Stimulated activated CD8-positive, alpha-beta memory T cell treated with anti-CD3 and anti-CD28 coated beads, Interleukin-12 subunit alpha, Interleukin-12 subunit beta, amount 100 ng/mL, for 1 hour (primary cell): ENCODE measurements around the gene RAMP3.
"Not testable (repeated sequence)": the region's sequence is repeated elsewhere in the genome, so short reads cannot be mapped to it uniquely, and the experiment has no call there.

Experiments used
- DNase-seq: peaks from one replicate; pipeline ENCODE4 v3.0.0-alpha.2; 2020; ENCODE audit warnings: low read depth

The RAMP3 gene

GRCh38 chr7:45157653-45158401 is at the start of gene RAMP3:
Gene RAMP3, plus strand, starts transcription at chr7:45157791. Its CDS starts 38 bp downstream, at chr7:45157829.
- DNase-seq = no peak

- DNase-seq = no peak
These were observed 48.7 kb upstream of the RAMP3 start for GRCh38 chr7:45108863-45109262.

- peak; percentile 88 for DNase-seq
These were observed 46.0 kb upstream of the RAMP3 start, which contains the start of gene TBRG4 for GRCh38 chr7:45111298-45112223. Gene TBRG4, minus strand, starts transcription at chr7:45111697. Its CDS starts 2,460 bp downstream, at chr7:45109237.

- DNase-seq = no peak
These were observed 44.9 kb upstream of the RAMP3 start for GRCh38 chr7:45112648-45113047.

- not testable (repeated sequence) for DNase-seq
These were observed 43.3 kb upstream of the RAMP3 start for GRCh38 chr7:45114257-45114656.

- no peak for DNase-seq
These were observed 42.7 kb upstream of the RAMP3 start for GRCh38 chr7:45114926-45115325.

GRCh38 chr7:45116048-45116447 is 41.5 kb upstream of the RAMP3 start:
- no peak for DNase-seq

- no peak for DNase-seq
These were observed 40.0 kb upstream of the RAMP3 start for GRCh38 chr7:45117582-45117981.

GRCh38 chr7:45118292-45118691 is 39.3 kb upstream of the RAMP3 start:
- no peak for DNase-seq

- no peak for DNase-seq
These were observed 38.7 kb upstream of the RAMP3 start for GRCh38 chr7:45118889-45119331.

GRCh38 chr7:45119550-45119949 is 38.0 kb upstream of the RAMP3 start:
- DNase-seq = no peak

- DNase-seq = no peak
These were observed 34.4 kb upstream of the RAMP3 start for GRCh38 chr7:45122975-45123860.

- DNase-seq = no peak
These were observed 33.5 kb upstream of the RAMP3 start for GRCh38 chr7:45123913-45124710.

- no peak for DNase-seq
These were observed 32.2 kb upstream of the RAMP3 start for GRCh38 chr7:45125193-45125904.

GRCh38 chr7:45126201-45126600 is 31.4 kb upstream of the RAMP3 start:
- no peak for DNase-seq

GRCh38 chr7:45126920-45127319 is 30.7 kb upstream of the RAMP3 start:
- DNase-seq = no peak

GRCh38 chr7:45129181-45129800 is 28.3 kb upstream of the RAMP3 start:
- DNase-seq = no peak

- no peak for DNase-seq
These were observed 27.7 kb upstream of the RAMP3 start for GRCh38 chr7:45129906-45130305.

- DNase-seq = no peak
These were observed 26.7 kb upstream of the RAMP3 start for GRCh38 chr7:45130910-45131309.

GRCh38 chr7:45131891-45132290 is 25.7 kb upstream of the RAMP3 start:
- no peak for DNase-seq
